IMR-90 (cell line): Measurements from ENCODE around the gene EID2B. TPM values are rescaled to one million over a fixed set of nuclear protein-coding genes. Genes with fewer than 3 reads are reported as not detected.

Source experiments
- ATAC-seq: fragments of 200-7000 bp; cut with Tn5 transposase; 2 replicates; pipeline ENCODE4 v1.9.1; 2020; ENCODE audit warnings: low read depth, mild to moderate bottlenecking, moderate library complexity
- BruUV-seq: library from RNA; stranded (reverse); fragments of 400-500 nt; replicated peaks from 2 replicates; lab custom pipeline; 2021; lab: Mats Ljungman, UMichigan
- CTCF ChIA-PET: fragments of 300-600 bp; formaldehyde crosslinking; extraction: SDS; loops from one replicate; lab custom pipeline; 2021; ENCODE audit warnings: antibody characterized with exemption; lab: Yijun Ruan, JAX
- POLR2A ChIA-PET: fragments of 300-600 bp; sonication (Branson Sonifier 250); formaldehyde crosslinking; loops from one replicate; lab custom pipeline; 2022; ENCODE audit warnings: antibody characterized with exemption; ENCODE audit not compliant: unreplicated experiment; lab: Charles Lee
- DNase-seq: peaks from one replicate; pipeline ENCODE4 v3.0.0; 2013
- H2AFZ ChIP-seq: replicated peaks from 2 replicates; pipeline ENCODE3; 2013; ENCODE audit warnings: low read length, mild to moderate bottlenecking; ENCODE audit not compliant: poor library complexity
- H2AK5ac ChIP-seq: 2 replicates; pipeline ENCODE4 v1.6.1; 2013; ENCODE audit warnings: low read depth, low read length, inconsistent platforms
- H2AK9ac ChIP-seq: replicated peaks from 2 replicates; pipeline ENCODE3; 2013; ENCODE audit warnings: mild to moderate bottlenecking, low read depth, low read length, moderate library complexity; ENCODE audit not compliant: poor library complexity
- H2BK120ac ChIP-seq: 2 replicates; pipeline ENCODE4 v1.6.1; 2013; ENCODE audit warnings: low read depth, low read length, inconsistent platforms
- H2BK15ac ChIP-seq: 3 replicates; pipeline ENCODE4 v1.6.1; 2013; ENCODE audit warnings: low read depth, low read length, inconsistent platforms
- H2BK20ac ChIP-seq: 2 replicates; pipeline ENCODE4 v1.6.1; 2013; ENCODE audit warnings: low read depth, mild to moderate bottlenecking, inconsistent platforms, low read length, moderate library complexity
- H2BK5ac ChIP-seq: 2 replicates; pipeline ENCODE4 v1.6.1; 2013; ENCODE audit warnings: mild to moderate bottlenecking, low read depth, low read length, inconsistent platforms; ENCODE audit not compliant: poor library complexity, severe bottlenecking
- H3K14ac ChIP-seq: replicated peaks from 2 replicates; pipeline ENCODE4 v1.6.1; 2013; ENCODE audit warnings: low read depth, low read length, inconsistent platforms
- H3K18ac ChIP-seq: 2 replicates; pipeline ENCODE4 v1.6.1; 2013; ENCODE audit warnings: low read depth, low read length, control low read depth
- H3K23ac ChIP-seq: 2 replicates; pipeline ENCODE4 v1.6.1; 2013; ENCODE audit warnings: low read depth, low read length, inconsistent platforms
- H3K27ac ChIP-seq: 2 replicates; pipeline ENCODE4 v1.5.1; 2013; ENCODE audit warnings: mild to moderate bottlenecking, control low read depth, low read length; ENCODE audit not compliant: insufficient read depth
- H3K27me3 ChIP-seq: 2 replicates; pipeline ENCODE4 v1.6.1; 2013; ENCODE audit warnings: low read length; ENCODE audit not compliant: control insufficient read depth, insufficient read depth
- H3K36me3 ChIP-seq: 2 replicates; pipeline ENCODE4 v1.6.1; 2013; ENCODE audit warnings: low read length, mixed read lengths; ENCODE audit not compliant: control insufficient read depth, insufficient read depth
- H3K4ac ChIP-seq: 2 replicates; pipeline ENCODE4 v1.6.1; 2013; ENCODE audit warnings: low read depth, low read length, inconsistent platforms
- H3K4me1 ChIP-seq: 2 replicates; pipeline ENCODE4 v1.6.1; 2013; ENCODE audit warnings: low read length, mixed read lengths; ENCODE audit not compliant: control insufficient read depth, insufficient read depth
- H3K4me2 ChIP-seq: 2 replicates; pipeline ENCODE4 v1.6.1; 2013; ENCODE audit warnings: low read depth, mild to moderate bottlenecking, control low read depth, low read length, moderate library complexity
- H3K4me3 ChIP-seq: 2 replicates; pipeline ENCODE4 v1.5.1; 2013; ENCODE audit warnings: low read depth, mild to moderate bottlenecking, control low read depth, low read length, moderate library complexity; ENCODE audit not compliant: insufficient read depth
- H3K56ac ChIP-seq: 2 replicates; pipeline ENCODE4 v1.6.1; 2013; ENCODE audit warnings: low read length, inconsistent platforms; ENCODE audit not compliant: insufficient read depth; ENCODE audit errors: extremely low read depth
- H3K79me1 ChIP-seq, 2 experiments: 2 replicates each; pipeline ENCODE4 v1.6.1; 2013; ENCODE audit warnings: low read length in 2 of 2, inconsistent platforms in 1 of 2, low read depth in 1 of 2
- H3K9ac ChIP-seq: 2 replicates; pipeline ENCODE4 v1.6.1; 2013; ENCODE audit warnings: low read depth, low read length, control low read depth
- H3K9me1 ChIP-seq: 2 replicates; pipeline ENCODE4 v1.6.1; 2013; ENCODE audit warnings: low read length, inconsistent platforms; ENCODE audit not compliant: insufficient read depth
- H3K9me3 ChIP-seq: 2 replicates; pipeline ENCODE4 v1.6.1; 2013; ENCODE audit warnings: low read length; ENCODE audit not compliant: control insufficient read depth, insufficient read depth
- H4K20me1 ChIP-seq: 2 replicates; pipeline ENCODE4 v1.6.1; 2013; ENCODE audit warnings: low read length, inconsistent platforms; ENCODE audit not compliant: insufficient read depth
- H4K5ac ChIP-seq: 2 replicates; pipeline ENCODE4 v1.6.1; 2013; ENCODE audit warnings: mild to moderate bottlenecking, low read depth, low read length, control low read depth
- H4K8ac ChIP-seq, 2 experiments: 2 replicates each; pipeline ENCODE4 v1.6.1; 2013; ENCODE audit warnings: low read depth in 2 of 2, low read length in 2 of 2, control low read depth in 1 of 2, inconsistent platforms in 1 of 2
- H4K91ac ChIP-seq: 2 replicates; pipeline ENCODE4 v1.6.1; 2013; ENCODE audit warnings: low read depth, low read length, inconsistent platforms; ENCODE audit not compliant: insufficient read depth
- CEBPB ChIP-seq: IDR thresholded peaks from 2 replicates; pipeline ENCODE4 v1.6.1; 2012; ENCODE audit warnings: low read depth, low read length, improper control_type of control experiment
- CHD1 ChIP-seq: IDR thresholded peaks from 2 replicates; pipeline ENCODE4 v1.6.1; 2012; ENCODE audit warnings: low read depth, low read length, improper control_type of control experiment
- MAFK ChIP-seq: IDR thresholded peaks from 2 replicates; pipeline ENCODE4 v1.6.1; 2012; ENCODE audit warnings: low read depth, low read length, improper control_type of control experiment
- MAZ ChIP-seq: IDR thresholded peaks from 2 replicates; pipeline ENCODE4 v1.6.1; 2012; ENCODE audit warnings: low read depth, mild to moderate bottlenecking, low read length, improper control_type of control experiment, moderate library complexity, borderline replicate concordance
- MXI1 ChIP-seq: IDR thresholded peaks from 2 replicates; pipeline ENCODE4 v1.6.1; 2012; ENCODE audit warnings: low read depth, mild to moderate bottlenecking, low read length, moderate library complexity, borderline replicate concordance
- POLR2A ChIP-seq: IDR thresholded peaks from 2 replicates; pipeline ENCODE4 v1.6.1; 2012; ENCODE audit warnings: mild to moderate bottlenecking, low read depth, low read length
- RCOR1 ChIP-seq: IDR thresholded peaks from 2 replicates; pipeline ENCODE4 v1.6.1; 2012; ENCODE audit warnings: mild to moderate bottlenecking, low read length, improper control_type of control experiment; ENCODE audit not compliant: insufficient replicate concordance
- RFX5 ChIP-seq: IDR thresholded peaks from 2 replicates; pipeline ENCODE4 v1.8.0; 2012; ENCODE audit warnings: low read depth, mild to moderate bottlenecking, low read length, moderate library complexity
- SMC3 ChIP-seq: fragments of 150-350 bp; IDR thresholded peaks from 2 replicates; pipeline ENCODE4 v1.6.1; 2016; ENCODE audit warnings: low read depth, mild to moderate bottlenecking, antibody characterized with exemption, low read length, moderate library complexity
- WGBS, 2 experiments: methylation state at CpG; one replicate each; pipeline versions ENCODE4 v1.1.5 to v1.1.7; 2013; ENCODE audit warnings: missing lambda C conversion rate in 2 of 2; ENCODE audit not compliant: insufficient read length in 1 of 2; ENCODE audit errors: extremely low coverage in 2 of 2; 5-methylcytosine and 5-hydroxymethylcytosine counted together
- dilution Hi-C: fragments of 300-500 bp; cut with HindIII; formaldehyde crosslinking; loops from one replicate; pipeline ENCODE4 v1.14.3; 2018; ENCODE audit warnings: low sequenced_read_pairs; ENCODE audit not compliant: unreplicated experiment
- in situ Hi-C: fragments of 300-500 bp; cut with MboI; formaldehyde crosslinking; loops from 3 replicates; pipeline ENCODE4 v1.14.3; 2019; ENCODE audit warnings: low sequenced_read_pairs, inconsistent platforms, mixed read lengths
- intact Hi-C: fragments of 100-400 bp; cut with micrococcal nuclease; formaldehyde crosslinking; loops from 2 replicates; pipeline ENCODE4 v1.10.0; 2022
- polyA plus RNA-seq, 3 experiments: library from polyadenylated mRNA; depleted of rRNA; stranded (reverse); fragments of >200 nt; gene quantifications; 2 replicates each; pipeline ENCODE4 v1.2.3, GENCODE V29; 2012; ENCODE audit warnings: low replicate concordance in 1 of 3
- total RNA-seq: library from RNA; depleted of rRNA; stranded (reverse); fragments of >200 nt; gene quantifications from 2 replicates; pipeline ENCODE4 v1.2.3, GENCODE V29; 2012
- TF ChIP-seq, protein P1 (sequence below): fragments of 150-350 bp; IDR thresholded peaks from 2 replicates; pipeline ENCODE4 v1.6.1; 2016; ENCODE audit warnings: low read depth, mild to moderate bottlenecking, low read length, moderate library complexity, borderline replicate concordance
- TF ChIP-seq, protein P2 (sequence below): fragments of 150-350 bp; IDR thresholded peaks from 2 replicates; pipeline ENCODE4 v1.6.1; 2017; ENCODE audit warnings: mild to moderate bottlenecking, antibody characterized with exemption, low read length, low read depth
- TF ChIP-seq, protein P3 (sequence below): conservative IDR thresholded peaks from 2 replicates; pipeline ENCODE4 v1.5.1; 2012; ENCODE audit warnings: mild to moderate bottlenecking, low read depth, low read length, improper control_type of control experiment

The EID2B gene
- total and polyA plus RNA-seq, 2 of the 4 experiments (the other 2 are of a cell fraction), result 2.5 to 2.7 TPM

DNA sequence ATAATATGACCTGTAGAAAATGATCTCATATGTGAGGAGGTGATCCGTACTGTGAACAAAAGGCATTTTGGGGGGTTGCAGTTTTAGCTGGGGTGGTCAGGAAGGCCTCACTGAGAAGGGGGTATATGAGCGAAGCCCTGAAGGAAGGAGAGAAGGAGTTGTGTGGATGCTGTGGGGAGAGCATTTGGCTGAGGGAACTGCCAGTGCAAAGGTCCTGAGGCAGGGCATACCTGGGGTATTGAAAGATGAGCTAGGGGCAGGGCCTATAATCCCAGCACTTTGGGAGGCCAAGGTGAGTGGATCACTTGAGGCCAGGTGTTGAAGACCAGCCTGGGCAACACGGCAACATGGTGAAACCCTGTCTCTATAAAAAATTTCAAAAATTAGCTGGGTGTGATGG lies 15.2 kb downstream of the EID2B start:
- DNase-seq (no peak), ATAC-seq (no peak)
- Histone ChIP-seq H3K79me1 (no peaks in the 10 kb centered on the region), H3K27ac (no peak overlapping the region), H4K5ac (no peak overlapping the region), H3K23ac (no peak overlapping the region), H3K9me1 (no peaks in the 10 kb centered on the region), H3K36me3 (no peaks in the 10 kb centered on the region), H2AK9ac (no peak overlapping the region), H2AFZ (no peak overlapping the region), H4K8ac (no peak overlapping the region), H3K9ac (no peak overlapping the region), H2BK120ac (no peak overlapping the region), H2BK20ac (no peak overlapping the region), H4K91ac (no peak overlapping the region), H3K4ac (no peak overlapping the region), H3K56ac (no peak overlapping the region), H2BK15ac (no peak overlapping the region), H3K14ac (no peak overlapping the region), H3K9me3 (peaks cover 13% of the 10 kb centered on the region), H3K27me3 (peaks cover 56% of the 10 kb centered on the region), H3K18ac (no peak overlapping the region), H2AK5ac (no peak overlapping the region), H3K4me2 (no peak overlapping the region), H2BK5ac (no peak overlapping the region), H3K4me3 (no peak overlapping the region), H3K4me1 (peaks cover 6% of the 10 kb centered on the region; the same call in 1 of the 2 replicates), H4K20me1 (no peaks in the 10 kb centered on the region)
- WGBS, 2 experiments, result 100% methylated on average over 1 of the region's 3 CpGs; no CpG with 5 or more reads in 1 of the 2 experiments
- ChIA-PET CTCF (interaction anchor here (0.9 kb wide), 1 partner anchor 15 kb away, joined by 4 read pairs; no protein-coding TSS in a partner anchor), POLR2A (no interaction called here)
- in situ Hi-C loops (no loop called here), dilution Hi-C loops (no loop called here), intact Hi-C loops (no loop called here)
- TF ChIP-seq MAZ, result no peak
- TF ChIP-seq, protein P1, sequence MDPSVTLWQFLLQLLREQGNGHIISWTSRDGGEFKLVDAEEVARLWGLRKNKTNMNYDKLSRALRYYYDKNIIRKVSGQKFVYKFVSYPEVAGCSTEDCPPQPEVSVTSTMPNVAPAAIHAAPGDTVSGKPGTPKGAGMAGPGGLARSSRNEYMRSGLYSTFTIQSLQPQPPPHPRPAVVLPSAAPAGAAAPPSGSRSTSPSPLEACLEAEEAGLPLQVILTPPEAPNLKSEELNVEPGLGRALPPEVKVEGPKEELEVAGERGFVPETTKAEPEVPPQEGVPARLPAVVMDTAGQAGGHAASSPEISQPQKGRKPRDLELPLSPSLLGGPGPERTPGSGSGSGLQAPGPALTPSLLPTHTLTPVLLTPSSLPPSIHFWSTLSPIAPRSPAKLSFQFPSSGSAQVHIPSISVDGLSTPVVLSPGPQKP, result no peak
- no peak for TF ChIP-seq RFX5
- TF ChIP-seq RCOR1, result no peak
- no peak for TF ChIP-seq MXI1
- TF ChIP-seq CHD1, result no peak
- TF ChIP-seq, protein P2, sequence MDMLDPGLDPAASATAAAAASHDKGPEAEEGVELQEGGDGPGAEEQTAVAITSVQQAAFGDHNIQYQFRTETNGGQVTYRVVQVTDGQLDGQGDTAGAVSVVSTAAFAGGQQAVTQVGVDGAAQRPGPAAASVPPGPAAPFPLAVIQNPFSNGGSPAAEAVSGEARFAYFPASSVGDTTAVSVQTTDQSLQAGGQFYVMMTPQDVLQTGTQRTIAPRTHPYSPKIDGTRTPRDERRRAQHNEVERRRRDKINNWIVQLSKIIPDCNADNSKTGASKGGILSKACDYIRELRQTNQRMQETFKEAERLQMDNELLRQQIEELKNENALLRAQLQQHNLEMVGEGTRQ, result no peak
- TF ChIP-seq POLR2A, result no peak
- TF ChIP-seq CEBPB, result no peak
- TF ChIP-seq, protein P3, sequence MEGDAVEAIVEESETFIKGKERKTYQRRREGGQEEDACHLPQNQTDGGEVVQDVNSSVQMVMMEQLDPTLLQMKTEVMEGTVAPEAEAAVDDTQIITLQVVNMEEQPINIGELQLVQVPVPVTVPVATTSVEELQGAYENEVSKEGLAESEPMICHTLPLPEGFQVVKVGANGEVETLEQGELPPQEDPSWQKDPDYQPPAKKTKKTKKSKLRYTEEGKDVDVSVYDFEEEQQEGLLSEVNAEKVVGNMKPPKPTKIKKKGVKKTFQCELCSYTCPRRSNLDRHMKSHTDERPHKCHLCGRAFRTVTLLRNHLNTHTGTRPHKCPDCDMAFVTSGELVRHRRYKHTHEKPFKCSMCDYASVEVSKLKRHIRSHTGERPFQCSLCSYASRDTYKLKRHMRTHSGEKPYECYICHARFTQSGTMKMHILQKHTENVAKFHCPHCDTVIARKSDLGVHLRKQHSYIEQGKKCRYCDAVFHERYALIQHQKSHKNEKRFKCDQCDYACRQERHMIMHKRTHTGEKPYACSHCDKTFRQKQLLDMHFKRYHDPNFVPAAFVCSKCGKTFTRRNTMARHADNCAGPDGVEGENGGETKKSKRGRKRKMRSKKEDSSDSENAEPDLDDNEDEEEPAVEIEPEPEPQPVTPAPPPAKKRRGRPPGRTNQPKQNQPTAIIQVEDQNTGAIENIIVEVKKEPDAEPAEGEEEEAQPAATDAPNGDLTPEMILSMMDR, result no peak
- TF ChIP-seq SMC3, result no peak
- no peak for TF ChIP-seq MAFK
- no TSS peak for BruUV-seq
